ENCODE measurements around the gene SLC30A2.

The SLC30A2 gene

GRCh38 chr1:26041978-26042377, 3.9 kb downstream of the SLC30A2 start:
- Histone ChIP-seq H3K27ac (ENCODE audit: low read depth in 2 of 2, low read length in 2 of 2) (no peak overlapping the region), H3K27me3 (ENCODE audit: control insufficient read depth in 2 of 2, insufficient read depth in 2 of 2, low read length in 2 of 2) (peaks cover 23 to 31% of the 10 kb centered on the region in 2 donors), H3K4me1 (ENCODE audit: control insufficient read depth in 2 of 2, insufficient read depth in 2 of 2, low read length in 2 of 2) (peaks cover 0 to 2% of the 10 kb centered on the region in 2 donors), H3K9ac (ENCODE audit: low read depth in 1 of 2, low read length in 2 of 2) (no peak overlapping the region), H3K4me3 (ENCODE audit: low read length in 2 of 2) (no peak overlapping the region), H3K36me3 (ENCODE audit: control insufficient read depth in 2 of 2, insufficient read depth in 2 of 2, low read length in 2 of 2) (no peaks in the 10 kb centered on the region), H3K9me3 (ENCODE audit: control insufficient read depth in 2 of 2, low read length in 2 of 2) (no peaks in the 10 kb centered on the region)

- no peak overlapping the region for H3K9ac ChIP-seq (ENCODE audit: low read depth in 1 of 2, low read length in 2 of 2)
- peaks cover 1 to 3% of the 10 kb centered on the region in 2 donors for H3K4me1 ChIP-seq (ENCODE audit: control insufficient read depth in 2 of 2, insufficient read depth in 2 of 2, low read length in 2 of 2)
- H3K27ac ChIP-seq (ENCODE audit: low read depth in 2 of 2, low read length in 2 of 2), result no peak overlapping the region
- H3K9me3 ChIP-seq (ENCODE audit: control insufficient read depth in 2 of 2, low read length in 2 of 2), result no peaks in the 10 kb centered on the region
- H3K4me3 ChIP-seq (ENCODE audit: low read length in 2 of 2), result no peak overlapping the region
- H3K27me3 ChIP-seq (ENCODE audit: control insufficient read depth in 2 of 2, insufficient read depth in 2 of 2, low read length in 2 of 2), result peaks cover 18 to 25% of the 10 kb centered on the region in 2 donors
- H3K36me3 ChIP-seq (ENCODE audit: control insufficient read depth in 2 of 2, insufficient read depth in 2 of 2, low read length in 2 of 2), result no peaks in the 10 kb centered on the region
Observed at GRCh38 chr1:26041401-26041800, 4.5 kb downstream of the SLC30A2 start.

GRCh38 chr1:26038904-26039303, 7.0 kb downstream of the SLC30A2 start:
- Histone ChIP-seq H3K9me3 (ENCODE audit: control insufficient read depth in 2 of 2, low read length in 2 of 2) (no peaks in the 10 kb centered on the region), H3K27me3 (ENCODE audit: control insufficient read depth in 2 of 2, insufficient read depth in 2 of 2, low read length in 2 of 2) (peaks cover 9 to 16% of the 10 kb centered on the region in 2 donors), H3K27ac (ENCODE audit: low read depth in 2 of 2, low read length in 2 of 2) (no peak overlapping the region), H3K4me3 (ENCODE audit: low read length in 2 of 2) (no peak overlapping the region), H3K36me3 (ENCODE audit: control insufficient read depth in 2 of 2, insufficient read depth in 2 of 2, low read length in 2 of 2) (no peaks in the 10 kb centered on the region), H3K4me1 (ENCODE audit: control insufficient read depth in 2 of 2, insufficient read depth in 2 of 2, low read length in 2 of 2) (peaks cover 11 to 13% of the 10 kb centered on the region in 2 donors), H3K9ac (ENCODE audit: low read depth in 1 of 2, low read length in 2 of 2) (no peak overlapping the region)

GRCh38 chr1:26038477-26038876, 7.4 kb downstream of the SLC30A2 start:
- Histone ChIP-seq H3K36me3 (ENCODE audit: control insufficient read depth in 2 of 2, insufficient read depth in 2 of 2, low read length in 2 of 2) (no peaks in the 10 kb centered on the region), H3K4me3 (ENCODE audit: low read length in 2 of 2) (no peak overlapping the region), H3K27ac (ENCODE audit: low read depth in 2 of 2, low read length in 2 of 2) (no peak overlapping the region), H3K9me3 (ENCODE audit: control insufficient read depth in 2 of 2, low read length in 2 of 2) (no peaks in the 10 kb centered on the region), H3K9ac (ENCODE audit: low read depth in 1 of 2, low read length in 2 of 2) (no peak overlapping the region), H3K4me1 (ENCODE audit: control insufficient read depth in 2 of 2, insufficient read depth in 2 of 2, low read length in 2 of 2) (peaks cover 11 to 13% of the 10 kb centered on the region in 2 donors), H3K27me3 (ENCODE audit: control insufficient read depth in 2 of 2, insufficient read depth in 2 of 2, low read length in 2 of 2) (peaks cover 9 to 12% of the 10 kb centered on the region in 2 donors)

- no peak overlapping the region for H3K4me3 ChIP-seq (ENCODE audit: low read length in 2 of 2)
- no peaks in the 10 kb centered on the region for H3K36me3 ChIP-seq (ENCODE audit: control insufficient read depth in 2 of 2, insufficient read depth in 2 of 2, low read length in 2 of 2)
- peaks cover 11 to 13% of the 10 kb centered on the region in 2 donors for H3K4me1 ChIP-seq (ENCODE audit: control insufficient read depth in 2 of 2, insufficient read depth in 2 of 2, low read length in 2 of 2)
- H3K27me3 ChIP-seq (ENCODE audit: control insufficient read depth in 2 of 2, insufficient read depth in 2 of 2, low read length in 2 of 2), result peaks cover 9 to 12% of the 10 kb centered on the region in 2 donors
- H3K9me3 ChIP-seq (ENCODE audit: control insufficient read depth in 2 of 2, low read length in 2 of 2), result no peaks in the 10 kb centered on the region
- no peak overlapping the region for H3K27ac ChIP-seq (ENCODE audit: low read depth in 2 of 2, low read length in 2 of 2)
- H3K9ac ChIP-seq (ENCODE audit: low read depth in 1 of 2, low read length in 2 of 2), result no peak overlapping the region
Observed at GRCh38 chr1:26037904-26038303, 8.0 kb downstream of the SLC30A2 start.

GRCh38 chr1:26036756-26037281, 9.1 kb downstream of the SLC30A2 start:
- H3K9me3 ChIP-seq (ENCODE audit: control insufficient read depth in 2 of 2, low read length in 2 of 2), result no peaks in the 10 kb centered on the region
- H3K4me3 ChIP-seq (ENCODE audit: low read length in 2 of 2), result no peak overlapping the region
- H3K4me1 ChIP-seq (ENCODE audit: control insufficient read depth in 2 of 2, insufficient read depth in 2 of 2, low read length in 2 of 2), result peaks cover 11 to 13% of the 10 kb centered on the region in 2 donors
- H3K9ac ChIP-seq (ENCODE audit: low read depth in 1 of 2, low read length in 2 of 2), result no peak overlapping the region
- peaks cover 6 to 8% of the 10 kb centered on the region in 2 donors for H3K27me3 ChIP-seq (ENCODE audit: control insufficient read depth in 2 of 2, insufficient read depth in 2 of 2, low read length in 2 of 2)
- no peak overlapping the region for H3K27ac ChIP-seq (ENCODE audit: low read depth in 2 of 2, low read length in 2 of 2)
- H3K36me3 ChIP-seq (ENCODE audit: control insufficient read depth in 2 of 2, insufficient read depth in 2 of 2, low read length in 2 of 2), result no peaks in the 10 kb centered on the region

- Histone ChIP-seq H3K27ac (ENCODE audit: low read depth in 2 of 2, low read length in 2 of 2) (peak overlapping the region; percentile 57 to 67), H3K27me3 (ENCODE audit: control insufficient read depth in 2 of 2, insufficient read depth in 2 of 2, low read length in 2 of 2) (peaks cover 5 to 8% of the 10 kb centered on the region in 2 donors), H3K4me3 (ENCODE audit: low read length in 2 of 2) (peak overlapping the region; percentile 84 to 85), H3K9me3 (ENCODE audit: control insufficient read depth in 2 of 2, low read length in 2 of 2) (no peaks in the 10 kb centered on the region), H3K4me1 (ENCODE audit: control insufficient read depth in 2 of 2, insufficient read depth in 2 of 2, low read length in 2 of 2) (peaks cover 11 to 13% of the 10 kb centered on the region in 2 donors), H3K36me3 (ENCODE audit: control insufficient read depth in 2 of 2, insufficient read depth in 2 of 2, low read length in 2 of 2) (no peaks in the 10 kb centered on the region), H3K9ac (ENCODE audit: low read depth in 1 of 2, low read length in 2 of 2) (peak overlapping the region; percentile 74 to 82)
Observed at GRCh38 chr1:26035959-26036755, 9.8 kb downstream of the SLC30A2 start.

GRCh38 chr1:26035203-26035958, 10.5 kb downstream of the SLC30A2 start:
- H3K9me3 ChIP-seq (ENCODE audit: control insufficient read depth in 2 of 2, low read length in 2 of 2), result no peaks in the 10 kb centered on the region
- peaks cover 11 to 13% of the 10 kb centered on the region in 2 donors for H3K4me1 ChIP-seq (ENCODE audit: control insufficient read depth in 2 of 2, insufficient read depth in 2 of 2, low read length in 2 of 2)
- H3K4me3 ChIP-seq (ENCODE audit: low read length in 2 of 2), result peak overlapping the region; percentile 84 to 85
- peak overlapping the region; percentile 74 to 82 for H3K9ac ChIP-seq (ENCODE audit: low read depth in 1 of 2, low read length in 2 of 2)
- peaks cover 5 to 8% of the 10 kb centered on the region in 2 donors for H3K27me3 ChIP-seq (ENCODE audit: control insufficient read depth in 2 of 2, insufficient read depth in 2 of 2, low read length in 2 of 2)
- H3K36me3 ChIP-seq (ENCODE audit: control insufficient read depth in 2 of 2, insufficient read depth in 2 of 2, low read length in 2 of 2), result no peaks in the 10 kb centered on the region
- peak overlapping the region; percentile 57 to 67 for H3K27ac ChIP-seq (ENCODE audit: low read depth in 2 of 2, low read length in 2 of 2)

GRCh38 chr1:26034504-26035202, 11.3 kb downstream of the SLC30A2 start:
- no peaks in the 10 kb centered on the region for H3K36me3 ChIP-seq (ENCODE audit: control insufficient read depth in 2 of 2, insufficient read depth in 2 of 2, low read length in 2 of 2)
- no peaks in the 10 kb centered on the region for H3K9me3 ChIP-seq (ENCODE audit: control insufficient read depth in 2 of 2, low read length in 2 of 2)
- H3K9ac ChIP-seq (ENCODE audit: low read depth in 1 of 2, low read length in 2 of 2), result peak overlapping the region; percentile 52 to 82
- no peak overlapping the region for H3K27ac ChIP-seq (ENCODE audit: low read depth in 2 of 2, low read length in 2 of 2)
- H3K27me3 ChIP-seq (ENCODE audit: control insufficient read depth in 2 of 2, insufficient read depth in 2 of 2, low read length in 2 of 2), result peaks cover 5 to 8% of the 10 kb centered on the region in 2 donors
- peaks cover 11 to 13% of the 10 kb centered on the region in 2 donors for H3K4me1 ChIP-seq (ENCODE audit: control insufficient read depth in 2 of 2, insufficient read depth in 2 of 2, low read length in 2 of 2)
- peak overlapping the region; percentile 84 to 85 for H3K4me3 ChIP-seq (ENCODE audit: low read length in 2 of 2)
